GM10266 (cell line): ENCODE results near the gene DOCK3.
"Not testable (repeated sequence)": the region's sequence is repeated elsewhere in the genome, so short reads cannot be mapped to it uniquely, and the experiment has no call there.

Source experiments
- DNase-seq: peaks from one replicate; pipeline ENCODE4 v3.0.0; 2012; ENCODE audit errors: extremely low spot score
- CTCF ChIP-seq: IDR thresholded peaks from 2 replicates; pipeline ENCODE4 v1.5.1; 2012; ENCODE audit warnings: mild to moderate bottlenecking, low read depth; ENCODE audit not compliant: control insufficient read depth, insufficient read depth; ENCODE audit errors: missing control alignments

The DOCK3 gene

GRCh38 chr3:51099794-51100535, 425.2 kb downstream of the DOCK3 start:
- DNase-seq = peak; percentile 14
- TF ChIP-seq CTCF = peak; percentile 45

- no peak for TF ChIP-seq CTCF
- no peak for DNase-seq
Measured at GRCh38 chr3:51100536-51100851, 425.8 kb downstream of the DOCK3 start.

GRCh38 chr3:51102396-51102795, 427.7 kb downstream of the DOCK3 start:
- DNase-seq = no peak
- no peak for TF ChIP-seq CTCF

- no peak for DNase-seq
- no peak for TF ChIP-seq CTCF
Measured at GRCh38 chr3:51106242-51106876, 431.6 kb downstream of the DOCK3 start.

- no peak for TF ChIP-seq CTCF
- no peak for DNase-seq
Measured at GRCh38 chr3:51110586-51110985, 435.9 kb downstream of the DOCK3 start.

GRCh38 chr3:51122944-51123343, 448.2 kb downstream of the DOCK3 start:
- no peak for TF ChIP-seq CTCF

GRCh38 chr3:51123531-51123930, 448.8 kb downstream of the DOCK3 start:
- no peak for TF ChIP-seq CTCF
- no peak for DNase-seq

More at GRCh38 chr3:51122944-51123343, 448.2 kb downstream of the DOCK3 start:
- DNase-seq = no peak

GRCh38 chr3:51131607-51132006, 456.9 kb downstream of the DOCK3 start:
- DNase-seq = not testable (repeated sequence)
